Astrocyte of the hippocampus (primary cell): ENCODE results near the gene ADCY1.

Source experiments
- DNase-seq: peaks from one replicate; pipeline ENCODE4 v3.0.0; 2011; ENCODE audit warnings: low read depth, low spot score

Gene ADCY1

GRCh38 chr7:45689797-45690761 is 115.9 kb downstream of the ADCY1 start:
- DNase-seq, result no peak

- DNase-seq, result no peak
Observed at GRCh38 chr7:45690762-45691150, 116.6 kb downstream of the ADCY1 start.

- DNase-seq, result no peak
Observed at GRCh38 chr7:45691155-45691656, 117.0 kb downstream of the ADCY1 start.

GRCh38 chr7:45692031-45692430 is 117.9 kb downstream of the ADCY1 start:
- DNase-seq, result no peak

GRCh38 chr7:45695249-45695995 is 121.3 kb downstream of the ADCY1 start:
- DNase-seq, result no peak

DNA sequence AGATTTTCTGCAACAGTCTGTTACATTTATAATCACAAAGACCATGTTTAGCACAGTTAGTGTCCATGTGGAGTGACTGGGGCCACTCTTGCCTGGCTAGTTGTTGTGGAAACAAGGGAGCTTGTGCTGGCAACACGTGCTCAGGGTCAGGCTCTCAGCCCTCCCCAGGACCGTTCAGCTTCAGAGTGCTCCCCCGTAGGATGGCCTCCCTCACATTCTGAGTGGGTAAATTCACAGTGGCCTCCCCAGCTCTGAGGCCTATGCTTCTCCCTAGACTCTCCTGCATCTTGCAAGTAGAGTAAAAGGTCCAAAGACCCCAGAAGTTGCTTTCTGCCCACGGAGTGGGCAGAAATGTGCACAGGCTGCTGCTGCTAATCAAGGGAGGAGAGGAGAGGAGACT is 122.3 kb downstream of the ADCY1 start:
- no peak for DNase-seq

DNA sequence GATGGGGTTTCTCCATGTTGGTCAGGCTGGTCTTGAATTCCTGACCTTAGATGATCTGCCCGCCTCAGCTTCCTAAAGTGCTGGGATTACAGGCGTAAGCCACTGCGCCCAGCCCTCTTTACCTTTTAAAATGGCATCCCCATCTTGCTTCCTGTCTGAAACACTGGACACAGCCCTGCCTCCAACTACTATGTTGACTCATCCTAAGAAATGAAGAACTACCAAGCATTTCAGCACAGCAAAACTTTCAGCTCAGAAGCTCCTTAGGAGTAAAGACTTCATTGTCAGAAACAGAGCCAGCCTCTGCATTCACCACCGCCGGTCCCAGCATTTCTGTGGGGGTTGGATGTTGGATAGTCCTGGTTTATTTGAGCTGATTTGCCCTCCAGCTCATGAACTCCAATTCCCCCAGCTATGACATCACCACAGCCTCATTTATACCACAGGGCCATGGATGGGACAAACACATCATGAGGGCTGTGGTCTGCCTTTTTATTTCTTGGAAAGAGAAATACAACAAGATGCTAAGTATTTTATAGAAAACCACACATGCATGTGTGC is 123.5 kb downstream of the ADCY1 start:
- peak; percentile 12 for DNase-seq

GRCh38 chr7:45698303-45699014 is 124.3 kb downstream of the ADCY1 start:
- no peak for DNase-seq

DNA sequence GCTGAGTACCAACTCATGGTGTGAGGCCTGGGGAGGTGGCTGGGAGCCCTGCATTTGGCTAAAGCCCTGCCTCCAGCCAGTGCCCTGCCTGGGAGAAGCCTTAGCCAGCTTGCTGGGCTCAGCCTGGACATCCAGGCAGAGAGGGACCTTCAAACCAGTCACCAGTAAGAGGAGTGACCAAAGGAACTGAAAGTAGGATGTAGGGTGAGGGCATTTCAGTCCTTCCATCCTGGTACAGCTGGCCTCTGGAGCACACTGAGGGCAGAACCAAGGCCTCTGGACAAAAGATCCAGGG is 124.8 kb downstream of the ADCY1 start:
- DNase-seq, result no peak

- DNase-seq, result no peak
Observed at GRCh38 chr7:45699726-45700390, 125.7 kb downstream of the ADCY1 start.

DNA sequence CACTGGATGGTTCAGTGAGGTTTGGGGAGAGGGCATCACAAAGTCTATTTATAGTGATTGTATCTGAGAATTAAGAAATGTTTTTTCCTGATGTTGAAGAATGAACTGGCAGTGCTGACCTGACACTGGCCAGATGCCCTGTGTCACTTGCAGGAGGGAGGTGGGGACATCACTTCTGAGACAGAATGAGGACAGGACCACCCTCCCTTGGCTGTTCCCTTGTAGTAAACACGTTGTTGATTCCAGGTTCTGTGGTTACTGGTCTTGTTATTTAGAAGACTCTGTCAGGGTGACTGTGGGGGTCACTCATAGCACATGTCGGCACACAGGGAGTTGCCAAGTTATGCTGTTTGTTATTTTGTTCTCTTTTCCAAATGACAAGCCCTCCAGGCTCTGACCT is 126.4 kb downstream of the ADCY1 start:
- no peak for DNase-seq

DNA sequence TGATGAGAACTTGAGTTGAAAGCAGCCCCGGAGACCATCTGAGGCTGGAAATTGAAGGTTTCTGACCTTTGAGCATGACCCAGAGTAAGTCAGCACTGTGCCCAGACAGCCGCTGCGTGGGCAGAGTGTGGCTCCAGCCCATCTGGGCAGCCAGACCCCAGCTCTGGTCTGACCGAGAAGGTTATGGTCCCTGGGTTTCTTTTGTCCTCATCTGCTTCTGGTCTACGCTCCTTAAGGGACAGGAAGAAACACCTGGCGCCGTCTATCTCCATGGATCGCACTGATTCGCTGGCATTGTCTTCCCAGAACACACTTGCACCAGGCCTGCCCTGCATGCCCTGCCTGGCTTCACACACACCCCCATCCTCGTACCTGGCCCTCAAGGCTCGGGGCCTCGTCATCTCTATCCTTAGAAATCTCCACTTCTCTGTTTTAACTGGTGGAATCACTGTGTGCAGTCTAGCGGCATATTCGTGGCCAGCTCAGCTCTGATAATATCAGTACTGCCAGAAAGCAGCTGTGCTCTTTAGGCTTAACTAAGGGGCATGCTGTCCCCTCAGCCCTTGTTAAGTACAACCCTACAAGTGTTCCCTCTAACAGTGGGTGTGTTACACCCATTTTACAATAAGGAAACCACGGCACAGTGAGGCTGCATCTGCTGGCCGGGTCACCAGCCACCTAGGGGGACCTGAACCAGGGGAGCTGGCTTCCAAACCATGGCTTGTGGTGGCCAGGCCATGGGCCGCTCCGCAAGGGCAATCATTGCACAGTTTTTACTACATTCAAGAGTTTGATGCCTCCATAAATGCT is 127.7 kb downstream of the ADCY1 start:
- DNase-seq, result no peak

- DNase-seq, result no peak
Observed at GRCh38 chr7:45702751-45703150, 128.6 kb downstream of the ADCY1 start.

DNA sequence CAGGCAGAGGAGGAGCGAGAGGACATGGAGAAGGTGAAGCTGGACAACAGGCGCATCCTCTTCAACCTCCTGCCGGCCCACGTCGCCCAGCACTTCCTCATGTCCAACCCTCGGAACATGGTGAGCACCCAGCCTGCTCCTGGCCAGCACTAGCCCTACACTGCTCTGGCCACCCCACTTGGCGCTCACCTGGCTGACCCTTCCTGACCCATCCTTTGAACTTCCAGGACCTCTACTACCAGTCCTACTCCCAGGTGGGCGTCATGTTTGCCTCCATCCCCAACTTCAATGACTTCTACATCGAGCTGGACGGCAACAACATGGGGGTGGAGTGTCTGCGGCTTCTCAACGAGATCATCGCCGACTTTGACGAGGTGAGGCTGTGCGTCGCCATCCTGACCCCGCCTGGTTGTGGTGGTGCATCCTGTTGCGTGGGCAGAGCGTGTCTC is 129.2 kb downstream of the ADCY1 start:
- DNase-seq, result no peak

GRCh38 chr7:45703911-45704682 is 129.9 kb downstream of the ADCY1 start:
- DNase-seq, result no peak

DNA sequence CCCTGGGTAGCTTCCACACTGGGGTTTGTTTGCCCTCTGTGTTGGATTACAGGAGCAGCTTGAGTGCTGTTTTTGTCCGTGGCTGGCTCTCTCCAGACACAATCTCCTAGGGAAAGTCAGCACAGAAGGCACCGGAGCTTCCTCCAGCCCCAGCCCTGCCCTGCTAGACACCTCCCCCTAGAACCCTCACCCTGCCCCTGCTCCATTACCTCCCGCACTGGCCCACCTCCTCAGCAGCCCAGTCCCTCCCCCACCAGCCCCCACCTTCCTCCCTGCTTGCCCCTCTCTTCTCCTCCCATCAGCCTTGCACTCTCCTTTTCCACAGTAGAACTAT is 130.5 kb downstream of the ADCY1 start:
- no peak for DNase-seq

DNA sequence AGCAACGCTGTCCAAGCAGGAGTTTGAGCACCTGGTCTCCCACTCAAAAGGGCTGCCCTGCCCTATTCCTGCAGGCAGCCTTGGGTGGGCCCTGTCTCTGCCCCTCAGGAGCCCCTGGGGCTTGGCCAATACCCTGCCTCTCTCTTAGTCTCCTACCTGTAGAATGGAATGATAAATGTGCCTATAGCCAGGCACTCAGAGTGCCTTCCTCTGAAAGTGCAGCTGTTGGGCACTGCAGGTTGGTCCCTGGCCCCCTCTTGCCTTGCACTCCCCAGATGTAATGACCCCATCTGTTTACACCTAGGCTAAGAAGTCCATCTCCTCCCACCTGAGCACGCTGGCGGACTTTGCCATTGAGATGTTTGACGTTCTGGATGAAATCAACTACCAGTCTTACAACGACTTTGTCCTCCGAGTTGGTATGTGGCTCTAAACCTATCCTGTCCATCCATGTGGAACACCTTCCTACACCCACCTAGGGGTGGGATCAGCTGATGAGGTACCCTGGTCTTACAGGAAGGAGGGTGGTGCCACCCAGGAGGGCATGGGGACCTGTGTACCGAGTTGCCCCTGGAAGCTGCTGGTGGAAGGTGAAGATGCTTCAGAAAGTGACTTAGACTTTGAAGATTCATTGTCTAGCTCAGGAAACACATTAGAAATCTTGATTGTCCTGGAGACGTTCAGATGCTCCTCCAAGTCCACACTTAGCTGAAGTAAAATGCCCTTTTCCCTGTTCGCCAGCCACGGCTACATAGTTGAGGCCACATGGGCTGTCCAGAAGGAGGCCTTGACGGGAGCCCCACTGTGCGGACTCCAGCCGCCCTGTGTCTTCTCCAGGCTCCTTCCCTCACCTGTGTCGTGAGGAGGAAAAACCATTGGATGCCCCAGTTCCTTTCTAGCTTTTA is 134.1 kb downstream of the ADCY1 start:
- DNase-seq, result no peak

DNA sequence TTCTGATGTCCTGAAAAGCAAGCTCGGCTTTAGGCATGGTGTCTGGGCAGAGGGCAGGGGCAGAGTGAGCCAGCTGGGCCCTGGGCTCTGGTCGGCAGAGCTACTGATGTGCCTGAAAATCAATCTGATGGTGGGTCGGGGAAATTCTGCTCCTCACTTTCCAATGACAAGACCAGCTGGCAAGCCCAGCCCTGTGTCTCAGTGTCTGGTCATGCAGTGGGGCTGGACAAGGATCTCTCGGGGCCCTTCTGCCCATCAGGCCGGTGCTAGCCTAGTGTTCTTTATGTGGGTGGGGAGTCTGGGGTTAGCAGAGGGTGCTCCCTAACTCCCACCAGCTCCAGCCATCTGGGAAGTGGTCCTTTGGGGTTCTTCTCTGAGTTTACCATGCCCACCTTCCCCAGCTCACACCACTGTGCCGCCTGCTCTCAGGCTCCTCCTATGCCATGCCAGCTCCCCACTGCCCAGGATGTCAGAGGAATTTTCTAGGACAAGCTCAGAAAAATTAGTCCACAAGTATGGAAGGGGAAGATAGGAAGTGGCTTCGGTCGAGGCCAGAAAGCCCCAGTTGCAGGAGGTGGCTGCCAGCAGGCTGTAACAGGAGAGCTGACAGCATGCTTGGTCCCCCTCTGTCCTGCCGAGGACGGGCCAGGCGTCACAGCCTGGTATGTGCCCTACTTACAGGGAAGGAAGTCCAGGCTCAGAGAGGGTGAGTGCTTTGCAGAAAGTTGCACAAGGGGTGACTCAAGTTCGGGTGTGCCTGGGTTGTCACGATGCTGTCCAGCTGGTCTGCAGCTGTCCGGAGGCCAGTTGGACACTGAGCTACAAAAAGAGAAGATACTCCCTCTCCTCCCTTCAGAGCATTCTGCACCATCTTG is 135.2 kb downstream of the ADCY1 start:
- no peak for DNase-seq
